HUES6 (cell line): ENCODE measurements around the gene EFCAB11.
"Not testable (repeated sequence)": the region's sequence is repeated elsewhere in the genome, so short reads cannot be mapped to it uniquely, and the experiment has no call there.

Source experiments
- H3K27ac ChIP-seq: 2 replicates; pipeline ENCODE4 v1.7.0; 2013; ENCODE audit warnings: low read depth, mild to moderate bottlenecking, low read length, inconsistent platforms
- H3K27me3 ChIP-seq: 2 replicates; pipeline ENCODE4 v1.6.1; 2013; ENCODE audit warnings: low read length; ENCODE audit not compliant: control insufficient read depth, insufficient read depth
- H3K36me3 ChIP-seq: 2 replicates; pipeline ENCODE4 v1.6.1; 2013; ENCODE audit warnings: low read length; ENCODE audit not compliant: control insufficient read depth, insufficient read depth
- H3K4me1 ChIP-seq: 2 replicates; pipeline ENCODE4 v1.6.1; 2013; ENCODE audit warnings: low read length; ENCODE audit not compliant: control insufficient read depth, insufficient read depth
- H3K4me3 ChIP-seq: 2 replicates; pipeline ENCODE4 v1.5.1; 2013; ENCODE audit warnings: low read depth, low read length
- H3K9ac ChIP-seq: one replicate; pipeline ENCODE4 v1.6.1; 2013; ENCODE audit warnings: mild to moderate bottlenecking, low read length
- H3K9me3 ChIP-seq: 2 replicates; pipeline ENCODE4 v1.6.1; 2013; ENCODE audit warnings: low read depth, low read length; ENCODE audit not compliant: control insufficient read depth, insufficient read depth

EFCAB11 gene

DNA sequence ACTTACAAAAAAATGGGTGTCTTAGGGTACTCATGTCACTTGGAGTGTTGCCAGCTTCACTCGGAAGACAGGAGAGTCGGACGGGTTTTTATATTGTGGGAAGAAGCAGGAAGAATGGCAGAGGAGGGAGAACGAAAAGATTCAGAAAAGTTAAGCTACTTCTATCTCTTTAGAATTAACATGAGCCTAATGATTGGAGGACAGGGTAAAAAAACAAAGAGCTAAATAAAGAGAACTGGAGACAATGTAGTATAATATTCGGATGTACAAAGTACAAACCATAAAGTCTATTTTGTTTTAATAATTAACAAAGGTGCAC lies 43.9 kb downstream of the EFCAB11 start:
- H3K27ac ChIP-seq = no peak overlapping the region

DNA sequence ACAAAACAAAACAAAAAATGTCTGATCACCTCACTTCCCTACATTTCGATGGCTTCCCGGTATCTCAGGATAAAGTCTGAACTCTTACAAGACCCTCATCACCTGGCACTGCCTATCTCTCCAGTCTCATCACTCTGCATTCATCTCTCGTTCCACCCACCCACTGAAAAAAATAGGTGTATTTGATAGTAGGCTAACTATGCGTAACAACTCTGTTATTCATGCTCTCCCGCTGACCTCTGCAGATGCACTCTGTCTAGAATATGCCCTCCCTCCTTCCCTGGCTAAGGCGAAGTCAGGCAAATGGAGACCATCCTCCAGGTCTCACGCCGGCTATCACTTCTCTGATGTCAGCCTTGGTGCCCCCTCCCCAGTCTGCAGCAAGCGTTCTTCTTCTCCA lies 44.9 kb downstream of the EFCAB11 start:
- Histone ChIP-seq H3K36me3 (no peaks in the 10 kb centered on the region), H3K27me3 (no peaks in the 10 kb centered on the region)

More for the DNA sequence above, 43.9 kb downstream of the EFCAB11 start:
- Histone ChIP-seq H3K27me3 (no peaks in the 10 kb centered on the region), H3K9me3 (no peaks in the 10 kb centered on the region), H3K9ac (no peak overlapping the region), H3K36me3 (no peaks in the 10 kb centered on the region), H3K4me1 (peaks cover 37% of the 10 kb centered on the region), H3K4me3 (no peak overlapping the region)

GRCh38 chr14:89908712-89909450 lies 45.6 kb downstream of the EFCAB11 start:
- H3K27ac ChIP-seq = no peak overlapping the region
- H3K9me3 ChIP-seq = no peaks in the 10 kb centered on the region
- no peaks in the 10 kb centered on the region for H3K27me3 ChIP-seq
- peaks cover 37% of the 10 kb centered on the region for H3K4me1 ChIP-seq
- no peaks in the 10 kb centered on the region for H3K36me3 ChIP-seq
- no peak overlapping the region for H3K9ac ChIP-seq
- no peak overlapping the region for H3K4me3 ChIP-seq

More for the DNA sequence above, 44.9 kb downstream of the EFCAB11 start:
- Histone ChIP-seq H3K9ac (no peak overlapping the region), H3K4me1 (peaks cover 37% of the 10 kb centered on the region), H3K9me3 (no peaks in the 10 kb centered on the region), H3K4me3 (no peak overlapping the region), H3K27ac (no peak overlapping the region)

DNA sequence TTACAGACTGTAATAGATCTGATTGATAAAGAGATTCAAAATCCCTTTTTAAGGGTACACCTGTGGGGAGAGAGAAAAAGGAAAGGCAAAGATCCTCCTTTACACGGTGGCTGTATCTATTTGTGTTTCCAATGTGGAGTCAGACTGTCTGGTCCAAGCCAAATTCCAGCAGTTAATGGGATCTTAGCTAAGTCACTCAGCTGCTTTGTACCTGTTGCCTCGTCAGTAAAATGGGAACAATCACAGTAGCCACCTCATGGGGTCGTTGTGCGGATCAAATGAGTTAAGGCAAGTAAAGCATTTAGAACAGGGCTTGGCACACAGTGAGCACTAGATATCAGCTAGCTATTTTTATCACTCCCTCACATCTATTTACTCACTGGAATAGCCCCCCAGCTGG lies 46.9 kb downstream of the EFCAB11 start:
- Histone ChIP-seq H3K9me3 (no peaks in the 10 kb centered on the region), H3K36me3 (no peaks in the 10 kb centered on the region), H3K27me3 (no peaks in the 10 kb centered on the region), H3K9ac (no peak overlapping the region), H3K4me1 (peaks cover 33% of the 10 kb centered on the region), H3K4me3 (no peak overlapping the region), H3K27ac (no peak overlapping the region)

DNA sequence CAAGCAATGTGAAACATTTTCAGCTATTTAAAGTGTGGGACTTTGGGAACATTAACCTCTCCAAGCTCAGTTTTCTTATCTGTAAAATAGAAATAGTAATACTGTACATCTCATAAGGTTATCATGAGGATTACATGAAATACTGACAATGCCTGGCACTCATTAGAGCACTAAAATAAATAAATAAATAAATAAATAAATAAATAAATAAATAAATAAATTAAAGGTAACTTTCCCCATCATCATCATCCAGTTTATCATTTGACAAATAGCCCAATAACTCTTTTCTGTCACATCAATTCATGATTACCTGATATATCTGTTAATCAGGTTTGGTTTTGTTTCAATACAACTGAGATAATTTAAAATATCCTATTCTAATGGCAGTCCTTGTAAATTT lies 48.5 kb downstream of the EFCAB11 start:
- Histone ChIP-seq H3K9me3 (no peaks in the 10 kb centered on the region), H3K36me3 (no peaks in the 10 kb centered on the region), H3K27ac (no peak overlapping the region), H3K9ac (no peak overlapping the region), H3K4me3 (no peak overlapping the region), H3K27me3 (no peaks in the 10 kb centered on the region), H3K4me1 (peaks cover 17% of the 10 kb centered on the region)

DNA sequence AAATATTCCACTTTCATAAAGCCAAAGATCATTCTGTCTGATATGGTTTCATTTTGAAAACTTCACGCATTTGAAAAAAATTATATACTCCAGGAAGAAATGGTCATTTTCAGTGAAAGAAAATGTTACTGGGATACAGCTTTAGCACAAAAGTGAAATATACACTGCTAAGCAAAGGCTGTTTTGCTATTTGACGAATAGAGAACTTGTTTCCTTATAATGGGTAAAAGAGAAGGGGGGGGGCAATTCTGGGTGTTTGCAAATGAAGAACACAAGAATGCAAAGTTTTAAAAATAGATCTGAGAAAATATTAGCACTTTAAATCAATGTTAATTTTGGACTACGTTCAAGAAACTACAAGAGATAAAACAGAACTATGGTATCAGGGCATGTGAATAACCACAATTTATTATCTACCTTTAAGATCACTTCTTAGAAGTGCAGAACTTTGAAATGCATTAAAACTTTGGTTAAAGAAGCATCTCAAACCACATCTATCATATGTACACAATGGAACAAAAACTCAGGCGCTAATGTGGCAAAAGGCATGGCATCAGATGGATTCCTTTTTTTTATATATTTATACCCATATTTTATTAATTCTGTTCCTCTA lies 51.1 kb downstream of the EFCAB11 start:
- Histone ChIP-seq H3K27ac (no peak overlapping the region), H3K9me3 (no peaks in the 10 kb centered on the region), H3K27me3 (no peaks in the 10 kb centered on the region), H3K4me3 (no peak overlapping the region), H3K4me1 (peaks cover 4% of the 10 kb centered on the region; the same call in 1 of the 2 replicates), H3K36me3 (no peaks in the 10 kb centered on the region), H3K9ac (no peak overlapping the region)

GRCh38 chr14:89902881-89903280 lies 51.6 kb downstream of the EFCAB11 start:
- Histone ChIP-seq H3K4me1 (peaks cover 3% of the 10 kb centered on the region; the same call in 1 of the 2 replicates), H3K9ac (no peak overlapping the region), H3K4me3 (no peak overlapping the region), H3K36me3 (no peaks in the 10 kb centered on the region), H3K27me3 (no peaks in the 10 kb centered on the region), H3K9me3 (no peaks in the 10 kb centered on the region), H3K27ac (no peak overlapping the region)

DNA sequence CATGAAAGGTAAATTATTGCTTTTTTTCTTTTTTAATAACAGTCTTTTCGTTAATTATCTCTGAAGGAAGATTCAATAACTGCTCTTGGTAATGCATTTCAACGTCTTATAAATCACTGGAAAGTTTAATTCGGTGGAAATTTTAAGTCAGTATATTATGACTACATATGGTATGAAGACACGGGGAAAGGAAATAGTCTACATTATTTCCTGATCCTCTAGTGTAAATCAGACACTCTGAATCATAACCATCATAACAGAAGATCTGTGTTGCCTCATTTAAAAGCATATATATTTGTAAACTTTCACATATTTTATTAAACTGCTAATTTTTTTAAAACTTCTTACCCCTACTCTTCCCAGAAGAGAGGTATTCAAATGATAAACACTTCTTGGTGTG lies 53.7 kb downstream of the EFCAB11 start:
- Histone ChIP-seq H3K36me3 (no peaks in the 10 kb centered on the region), H3K9ac (no peak overlapping the region), H3K4me3 (no peak overlapping the region), H3K4me1 (no peaks in the 10 kb centered on the region), H3K27me3 (no peaks in the 10 kb centered on the region), H3K27ac (no peak overlapping the region), H3K9me3 (no peaks in the 10 kb centered on the region)

- no peak overlapping the region for H3K27ac ChIP-seq
- H3K4me3 ChIP-seq = no peak overlapping the region
- H3K9ac ChIP-seq = no peak overlapping the region
Observed at GRCh38 chr14:89899917-89900663, 54.4 kb downstream of the EFCAB11 start.

DNA sequence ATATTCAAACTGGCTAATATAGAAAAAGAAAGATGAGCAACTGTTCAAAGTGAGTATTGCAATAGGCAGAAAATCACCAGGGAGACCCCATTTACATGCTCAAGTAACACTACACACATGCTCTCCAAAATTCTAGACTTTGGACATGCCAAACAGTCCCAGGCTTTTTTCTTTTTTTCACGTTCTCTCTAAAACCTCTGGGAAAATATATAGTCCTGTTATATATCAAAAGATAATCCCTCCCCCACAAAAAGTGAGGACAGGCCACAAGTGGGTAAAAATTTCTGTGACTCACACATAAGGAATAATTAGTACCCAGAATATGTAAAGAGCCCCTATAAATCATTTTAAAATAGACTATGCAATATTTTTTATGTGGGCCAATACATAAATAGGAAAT lies 55.2 kb downstream of the EFCAB11 start:
- Histone ChIP-seq H3K27ac (no peak overlapping the region), H3K9ac (no peak overlapping the region), H3K27me3 (no peaks in the 10 kb centered on the region), H3K4me1 (no peaks in the 10 kb centered on the region), H3K4me3 (no peak overlapping the region), H3K36me3 (no peaks in the 10 kb centered on the region), H3K9me3 (no peaks in the 10 kb centered on the region)

More at GRCh38 chr14:89899917-89900663, 54.4 kb downstream of the EFCAB11 start:
- no peaks in the 10 kb centered on the region for H3K36me3 ChIP-seq
- no peaks in the 10 kb centered on the region for H3K4me1 ChIP-seq
- no peaks in the 10 kb centered on the region for H3K27me3 ChIP-seq
- H3K9me3 ChIP-seq = no peaks in the 10 kb centered on the region

DNA sequence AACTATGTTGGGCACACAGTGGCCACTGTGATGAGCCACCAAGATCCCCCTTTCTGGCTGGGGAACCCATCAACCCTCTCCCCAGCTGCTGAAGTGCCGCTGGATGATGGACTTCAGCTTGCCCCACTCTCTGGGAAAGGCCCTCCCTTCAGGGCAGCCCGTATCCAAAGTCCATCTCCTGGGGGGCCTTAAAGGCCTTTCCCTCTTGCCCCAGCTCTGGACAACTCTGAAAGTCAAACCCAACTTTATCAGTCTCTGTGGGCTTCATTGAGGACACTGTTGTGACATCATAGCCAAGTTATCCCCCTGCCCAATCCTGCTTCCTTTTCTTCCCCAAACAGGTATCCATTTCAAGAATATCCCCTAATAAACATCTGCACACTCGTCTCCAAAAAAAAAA lies 61.1 kb downstream of the EFCAB11 start:
- H3K27ac ChIP-seq, H3K36me3 ChIP-seq, H3K27me3 ChIP-seq, H3K4me3 ChIP-seq, H3K4me1 ChIP-seq, H3K9ac ChIP-seq, H3K9me3 ChIP-seq: not testable (repeated sequence)
